ENCODE measurements around the gene SERPINB13. TPM values are rescaled to one million over a fixed set of nuclear protein-coding genes. Genes with fewer than 3 reads are reported as not detected.

SERPINB13 gene
- total RNA-seq, 1 experiment from 2014 or later = not detected

GRCh38 chr18:63646936-63647335 lies 59.8 kb downstream of the SERPINB13 start:
- DNase-seq (ENCODE audit: low read depth) = peak; percentile 14

DNA sequence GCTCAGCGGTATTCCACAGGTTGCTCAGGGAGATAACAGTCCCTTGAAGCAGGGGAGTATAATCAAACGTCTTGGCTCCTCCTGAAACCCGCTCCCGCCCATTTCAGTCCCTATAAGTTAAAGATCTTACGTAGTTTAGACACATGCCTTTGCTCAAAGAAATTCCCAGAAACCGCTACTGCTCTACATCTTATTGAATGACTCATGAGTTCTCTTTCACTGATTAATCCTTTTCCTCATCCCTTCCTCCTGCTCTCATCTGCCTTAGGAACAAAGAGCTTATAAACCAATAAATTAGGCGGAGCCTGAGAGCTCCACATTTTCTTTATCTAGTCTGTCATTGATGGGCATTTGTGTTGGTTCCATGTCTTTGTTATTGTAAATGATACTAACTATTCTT lies 61.1 kb downstream of the SERPINB13 start:
- DNase-seq (ENCODE audit: low read depth) = peak; percentile 16

Other genes starting within 250 kb of the SERPINB13 start
- gene KDSR, start 220.1 kb upstream of the SERPINB13 start, total RNA-seq (2014; rRNA removed) = 33.2 and 37.6 TPM in 2 replicates
- gene VPS4B, start 164.9 kb upstream of the SERPINB13 start, total RNA-seq (2014; rRNA removed) = 40.3 and 45.5 TPM in 2 replicates
- gene SERPINB5, start 110.4 kb upstream of the SERPINB13 start, total RNA-seq (2014; rRNA removed) = not detected in 2 replicates
- gene SERPINB12, start 45.0 kb upstream of the SERPINB13 start, total RNA-seq (2014; rRNA removed) = 0.29 TPM in 1 of 2 replicates, not detected in the other
- gene SERPINB4, start 56.9 kb downstream of the SERPINB13 start, total RNA-seq (2014; rRNA removed) = not detected in 2 replicates
- not detected in 2 replicates for gene SERPINB3, start 74.5 kb downstream of the SERPINB13 start, total RNA-seq (2014; rRNA removed)
- not detected in 2 replicates for gene SERPINB11, start 115.6 kb downstream of the SERPINB13 start, total RNA-seq (2014; rRNA removed)
- 7.2 and 12.6 TPM in 2 replicates for gene SERPINB7, start 188.1 kb downstream of the SERPINB13 start, total RNA-seq (2014; rRNA removed)